CD14-positive monocyte (primary cell): ENCODE results near the gene EXO1. TPM values are rescaled to one million over a fixed set of nuclear protein-coding genes. Genes with fewer than 3 reads are reported as not detected.

ENCODE experiments used
- DNase-seq, 3 donors: peaks; one replicate each; pipeline ENCODE4 v3.0.0-alpha.2; 2011 to 2022
- H2AFZ ChIP-seq: 2 replicates; pipeline ENCODE4 v1.6.0; 2012; ENCODE audit warnings: mild to moderate bottlenecking, low read depth, low read length, inconsistent platforms; ENCODE audit not compliant: insufficient read depth, poor library complexity, severe bottlenecking
- H3K27ac ChIP-seq, 2 donors: 1 replicate in 1 of 2; 2 replicates in 1 of 2; pipeline ENCODE4 v1.5.1; 2012 to 2013; ENCODE audit warnings: low read length in 2 of 2, control low read depth in 1 of 2, inconsistent platforms in 1 of 2, low read depth in 1 of 2, mild to moderate bottlenecking in 1 of 2
- H3K27me3 ChIP-seq, 2 donors: one replicate each; pipeline versions ENCODE4 v1.6.0 to v1.6.1; 2011 to 2013; ENCODE audit warnings: low read length in 2 of 2; ENCODE audit not compliant: control insufficient read depth in 2 of 2, insufficient read depth in 2 of 2
- H3K36me3 ChIP-seq, 2 donors: replicated peaks in 1 of 2; 1 replicate in 1 of 2; 2 replicates in 1 of 2; pipeline versions ENCODE4 v1.5.1 to v1.6.1; 2012 to 2013; ENCODE audit warnings: low read length in 2 of 2, control low read depth in 1 of 2, inconsistent platforms in 1 of 2, mild to moderate bottlenecking in 1 of 2; ENCODE audit not compliant: insufficient read depth in 2 of 2, control insufficient read depth in 1 of 2
- H3K4me1 ChIP-seq, 2 donors: 1 replicate in 1 of 2; 2 replicates in 1 of 2; pipeline versions ENCODE4 v1.5.1 to v1.6.1; 2012 to 2013; ENCODE audit warnings: low read length in 2 of 2, control low read depth in 1 of 2, inconsistent platforms in 1 of 2, mild to moderate bottlenecking in 1 of 2, moderate library complexity in 1 of 2; ENCODE audit not compliant: insufficient read depth in 2 of 2, control insufficient read depth in 1 of 2
- H3K4me2 ChIP-seq: replicated peaks from 2 replicates; pipeline ENCODE3; 2012; ENCODE audit warnings: low read length, moderate library complexity, mild to moderate bottlenecking; ENCODE audit not compliant: poor library complexity, severe bottlenecking; ENCODE audit errors: extremely low read depth
- H3K4me3 ChIP-seq, 3 experiments: fragments of 200-600 bp in 1 of 3; sonication (generic) in 1 of 3; replicated peaks in 1 of 3; 1 replicate in 2 of 3; 2 replicates in 1 of 3; pipeline ENCODE4 v1.5.1; 2011 to 2013; ENCODE audit warnings: low read length in 3 of 3, mild to moderate bottlenecking in 3 of 3, control low read depth in 2 of 3, low read depth in 2 of 3, inconsistent platforms in 1 of 3, moderate library complexity in 1 of 3
- H3K79me2 ChIP-seq: 2 replicates; pipeline ENCODE4 v1.6.0; 2012; ENCODE audit warnings: mild to moderate bottlenecking, control low read depth, inconsistent platforms, low read length, moderate library complexity; ENCODE audit not compliant: insufficient read depth
- H3K9ac ChIP-seq: 2 replicates; pipeline ENCODE4 v1.6.0; 2017; ENCODE audit warnings: low read length, mild to moderate bottlenecking; ENCODE audit not compliant: insufficient read depth, poor library complexity, severe bottlenecking
- H3K9me3 ChIP-seq, 2 donors: replicated peaks in 1 of 2; 1 replicate in 1 of 2; 2 replicates in 1 of 2; pipeline versions ENCODE4 v1.5.1 to v1.6.1; 2012 to 2013; ENCODE audit warnings: low read length in 2 of 2, control low read depth in 1 of 2; ENCODE audit not compliant: control insufficient read depth in 1 of 2, insufficient read depth in 1 of 2
- H4K20me1 ChIP-seq: 2 replicates; pipeline ENCODE4 v1.6.0; 2012; ENCODE audit warnings: mild to moderate bottlenecking, low read length, control low read depth, moderate library complexity; ENCODE audit not compliant: insufficient read depth
- H3K27ac Mint-ChIP-seq, 7 donors: one replicate each; pipeline ENCODE4 v1.8.0; 2020; ENCODE audit warnings: mild to moderate bottlenecking in 7 of 7, mixed read lengths in 7 of 7, moderate library complexity in 6 of 7, inconsistent platforms in 2 of 7
- H3K27me3 Mint-ChIP-seq, 3 donors: one replicate each; pipeline ENCODE4 v1.8.0; 2021 to 2022; ENCODE audit warnings: low read depth in 3 of 3, mild to moderate bottlenecking in 3 of 3, mixed read lengths in 3 of 3, moderate library complexity in 3 of 3, inconsistent platforms in 1 of 3
- H3K36me3 Mint-ChIP-seq, 2 donors: one replicate each; pipeline ENCODE4 v1.8.0; 2020; ENCODE audit warnings: mixed read lengths in 2 of 2, inconsistent platforms in 1 of 2, mild to moderate bottlenecking in 1 of 2
- H3K4me1 Mint-ChIP-seq: one replicate; pipeline ENCODE4 v1.8.0; 2020; ENCODE audit warnings: mild to moderate bottlenecking, mixed read lengths
- H3K4me3 Mint-ChIP-seq, 2 donors: one replicate each; pipeline ENCODE4 v1.8.0; 2020; ENCODE audit warnings: mild to moderate bottlenecking in 2 of 2, mixed read lengths in 2 of 2, moderate library complexity in 1 of 2
- H3K9me3 Mint-ChIP-seq, 7 donors: one replicate each; pipeline ENCODE4 v1.8.0; 2020 to 2022; ENCODE audit warnings: mixed read lengths in 7 of 7, mild to moderate bottlenecking in 6 of 7, moderate library complexity in 6 of 7, inconsistent platforms in 2 of 7
- CTCF ChIP-seq: fragments of 200-600 bp; IDR thresholded peaks from one replicate; pipeline ENCODE4 v1.8.0; 2022; ENCODE audit warnings: antibody characterized with exemption, mild to moderate bottlenecking
- WGBS: methylation state at CpG from one replicate; pipeline ENCODE4 v1.1.5; 2013; ENCODE audit warnings: missing lambda C conversion rate; ENCODE audit not compliant: insufficient coverage; 5-methylcytosine and 5-hydroxymethylcytosine counted together
- intact Hi-C, 2 donors: fragments of 100-400 bp; cut with micrococcal nuclease; formaldehyde crosslinking; loops; one replicate each; pipeline versions ENCODE4 v1.15.0 to v1.15.1; 2023
- polyA plus RNA-seq, 3 donors: library from polyadenylated mRNA; depleted of rRNA in 1 of 3; unstranded in 2 of 3; stranded (reverse) in 1 of 3; fragments of 300-500 nt in 2 of 3; fragments of >200 nt in 1 of 3; fragmentation: Illumina TruSeq in 2 of 3; gene quantifications; 1 replicate in 2 of 3; 2 replicates in 1 of 3; pipeline ENCODE4 v1.2.3, GENCODE V29; 2012 to 2021

Gene EXO1
- polyA plus RNA-seq, 3 donors, result 0.16 to 0.26 TPM; not detected in 1

- peak overlapping the region in 2 of 7 donors; percentile 45 to 56 for H3K27ac Mint-ChIP-seq
- no peak overlapping the region for H3K4me2 ChIP-seq
- H2AFZ ChIP-seq, result peak overlapping the region; percentile 44
- H3K4me1 Mint-ChIP-seq, result peaks cover 56% of the 10 kb centered on the region
- no peak overlapping the region for H3K9ac ChIP-seq
- DNase-seq, result no peak
- no peak overlapping the region for H3K4me3 Mint-ChIP-seq
- H3K9me3 ChIP-seq, result no peaks in the 10 kb centered on the region
- H3K36me3 ChIP-seq, result no peaks in the 10 kb centered on the region
- H3K4me1 ChIP-seq, result peaks cover 41 to 49% of the 10 kb centered on the region in 2 donors
- no CpG with 5 or more reads among the region's 2 CpGs for WGBS
- no peak overlapping the region for H3K27ac ChIP-seq
- H3K79me2 ChIP-seq, result no peaks in the 10 kb centered on the region
- H3K9me3 Mint-ChIP-seq, result peaks cover 0 to 4% (median 0%) of the 10 kb centered on the region in 7 donors
- TF ChIP-seq CTCF, result no peak
- H3K27me3 ChIP-seq, result no peaks in the 10 kb centered on the region
- peaks cover 0 to under 1% (median under 1%) of the 10 kb centered on the region in 3 donors for H3K27me3 Mint-ChIP-seq
- intact Hi-C loops, result no loop called here
- no peak overlapping the region for H3K4me3 ChIP-seq
- no peaks in the 10 kb centered on the region for H3K36me3 Mint-ChIP-seq
- H4K20me1 ChIP-seq, result no peaks in the 10 kb centered on the region
These were observed 39.7 kb upstream of the EXO1 start for GRCh38 chr1:241808265-241808664.

- Mint-ChIP-seq H3K27ac (peak overlapping the region; percentile 77 to 95 (median 91)), H3K9me3 (no peaks in the 10 kb centered on the region), H3K4me1 (peaks cover 55% of the 10 kb centered on the region), H3K27me3 (no peaks in the 10 kb centered on the region), H3K4me3 (no peak overlapping the region), H3K36me3 (no peaks in the 10 kb centered on the region)
- no peaks in the 10 kb centered on the region for H3K79me2 ChIP-seq
- H3K4me3 ChIP-seq, result no peak overlapping the region
- intact Hi-C loops, result loop anchor here in 1 of 2 donors (10.0 kb wide), 1 partner anchor 276 kb away; the partner anchor contains the start of gene KMO
- H3K36me3 ChIP-seq, result no peaks in the 10 kb centered on the region
- WGBS, result 73% methylated on average over 4 of the region's 8 CpGs
- no peaks in the 10 kb centered on the region for H3K9me3 ChIP-seq
- H3K27me3 ChIP-seq, result no peaks in the 10 kb centered on the region
- peak overlapping the region; percentile 42 for H3K4me2 ChIP-seq
- H2AFZ ChIP-seq, result peak overlapping the region; percentile 47
- H3K27ac ChIP-seq, result peak overlapping the region; percentile 67 to 80
- no peaks in the 10 kb centered on the region for H4K20me1 ChIP-seq
- peak; percentile 60 to 74 (median 64) for DNase-seq
- peaks cover 43 to 64% of the 10 kb centered on the region in 2 donors for H3K4me1 ChIP-seq
- TF ChIP-seq CTCF, result no peak
- no peak overlapping the region for H3K9ac ChIP-seq
These were observed 37.1 kb upstream of the EXO1 start for GRCh38 chr1:241810769-241811405.
